ENCODE data around the gene ZNHIT6. TPM values are rescaled to one million over a fixed set of nuclear protein-coding genes. Genes with fewer than 3 reads are reported as not detected.
A peak's percentile ranks its signal among the peaks of the same experiment; 100 is the strongest.

The ZNHIT6 gene
- total RNA-seq, 2 experiments from 2014 or later: 13.7 to 18.8 TPM

- Mint-ChIP-seq H3K36me3 (peaks cover 27% of the 10 kb centered on the region), H3K27ac (no peak overlapping the region), H3K27me3 (no peaks in the 10 kb centered on the region), H3K4me3 (no peak overlapping the region), H3K9me3 (ENCODE audit: low read depth) (peaks cover 14% of the 10 kb centered on the region), H3K4me1 (peaks cover 8% of the 10 kb centered on the region)
- DNase-seq (no peak), ATAC-seq (no peak)
- CTCF ChIA-PET: no interaction called here
Measured at GRCh38 chr1:85626818-85627217, 81.4 kb downstream of the ZNHIT6 start.

DNA sequence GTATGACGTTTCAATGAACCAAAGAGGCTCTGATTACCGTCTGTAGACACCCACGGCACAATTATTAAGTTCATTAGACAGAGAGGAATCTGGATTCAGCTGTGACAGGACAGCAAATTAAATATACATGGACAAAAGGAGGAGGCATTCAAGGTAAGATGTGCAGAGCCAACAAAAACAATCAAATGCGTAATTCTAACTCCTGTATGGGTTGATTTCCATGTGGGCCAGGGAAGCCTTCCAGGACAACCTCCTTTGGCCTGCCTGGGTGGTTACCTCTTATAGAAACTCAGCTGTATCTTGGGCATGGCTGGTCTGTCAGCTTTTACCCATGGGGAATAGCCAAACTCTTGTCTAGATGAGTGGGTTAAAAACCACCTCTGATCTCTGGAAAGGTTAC, 83.9 kb downstream of the ZNHIT6 start:
- no peak overlapping the region for H3K27ac Mint-ChIP-seq
- DNase-seq: no peak
- H3K4me3 Mint-ChIP-seq: no peak overlapping the region
- CTCF ChIA-PET: no interaction called here
- peaks cover 20% of the 10 kb centered on the region for H3K9me3 Mint-ChIP-seq (ENCODE audit: low read depth)
- H3K27me3 Mint-ChIP-seq: no peaks in the 10 kb centered on the region
- ATAC-seq: no peak
- peaks cover 8% of the 10 kb centered on the region for H3K4me1 Mint-ChIP-seq
- H3K36me3 Mint-ChIP-seq: peaks cover 35% of the 10 kb centered on the region

- Mint-ChIP-seq H3K4me1 (peaks cover 8% of the 10 kb centered on the region), H3K36me3 (peaks cover 35% of the 10 kb centered on the region), H3K9me3 (ENCODE audit: low read depth) (peaks cover 20% of the 10 kb centered on the region), H3K27ac (no peak overlapping the region), H3K4me3 (no peak overlapping the region), H3K27me3 (no peaks in the 10 kb centered on the region)
- DNase-seq: no peak
- CTCF ChIA-PET: interaction anchor here (0.7 to 1.3 kb wide), 2 partner anchors 10 to 43 kb away, joined by 3 read pairs; partner anchors contain the start of gene CCN1
- ATAC-seq: peak; percentile 49
Measured at GRCh38 chr1:85623061-85623471, 85.2 kb downstream of the ZNHIT6 start.

GRCh38 chr1:85621430-85621829, 86.8 kb downstream of the ZNHIT6 start:
- Mint-ChIP-seq H3K9me3 (ENCODE audit: low read depth) (peaks cover 20% of the 10 kb centered on the region), H3K36me3 (peaks cover 27% of the 10 kb centered on the region), H3K4me1 (peaks cover 8% of the 10 kb centered on the region), H3K27ac (no peak overlapping the region), H3K27me3 (no peaks in the 10 kb centered on the region), H3K4me3 (no peak overlapping the region)
- no peak for DNase-seq
- ATAC-seq: no peak
- CTCF ChIA-PET: no interaction called here

DNA sequence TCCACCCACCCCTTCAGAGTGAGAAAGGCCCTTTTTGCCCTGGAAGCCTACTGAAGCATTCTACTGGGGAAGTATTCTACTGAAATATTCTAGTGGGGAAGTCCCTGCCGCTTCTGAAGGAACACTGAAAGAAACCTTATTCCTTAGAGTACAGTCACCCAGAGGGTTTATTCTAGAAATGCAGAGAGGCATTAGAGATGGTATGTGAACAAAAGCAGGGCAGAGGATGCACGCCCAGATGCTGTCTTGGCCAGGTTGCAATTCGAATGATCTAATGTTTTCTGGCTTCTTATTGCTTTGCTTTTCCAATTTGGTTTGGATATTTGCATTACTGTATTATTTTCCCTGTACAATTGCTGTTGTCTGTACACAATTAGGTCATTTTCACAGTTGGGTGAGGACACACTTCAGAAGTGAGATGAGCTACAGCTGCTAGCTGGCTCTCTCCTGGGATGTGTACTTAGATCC, 90.6 kb downstream of the ZNHIT6 start:
- CTCF ChIA-PET: no interaction called here
- H3K27me3 Mint-ChIP-seq: no peaks in the 10 kb centered on the region
- ATAC-seq (no peak), DNase-seq (no peak)
- H3K9me3 Mint-ChIP-seq (ENCODE audit: low read depth): peaks cover 12% of the 10 kb centered on the region
- H3K27ac Mint-ChIP-seq: no peak overlapping the region
- peaks cover 1% of the 10 kb centered on the region for H3K4me1 Mint-ChIP-seq
- peaks cover 16% of the 10 kb centered on the region for H3K36me3 Mint-ChIP-seq
- no peak overlapping the region for H3K4me3 Mint-ChIP-seq

GRCh38 chr1:85616736-85617135, 91.5 kb downstream of the ZNHIT6 start:
- Mint-ChIP-seq H3K9me3 (ENCODE audit: low read depth) (peaks cover 6% of the 10 kb centered on the region), H3K4me1 (no peaks in the 10 kb centered on the region), H3K27me3 (no peaks in the 10 kb centered on the region), H3K36me3 (peaks cover 10% of the 10 kb centered on the region), H3K27ac (no peak overlapping the region), H3K4me3 (no peak overlapping the region)
- CTCF ChIA-PET: no interaction called here
- DNase-seq (no peak), ATAC-seq (no peak)

GRCh38 chr1:85616364-85616705, 91.9 kb downstream of the ZNHIT6 start:
- H3K27ac Mint-ChIP-seq: no peak overlapping the region
- H3K9me3 Mint-ChIP-seq (ENCODE audit: low read depth): peaks cover 3% of the 10 kb centered on the region
- ATAC-seq: no peak
- CTCF ChIA-PET: no interaction called here
- H3K36me3 Mint-ChIP-seq: peaks cover 8% of the 10 kb centered on the region
- H3K27me3 Mint-ChIP-seq: no peaks in the 10 kb centered on the region
- DNase-seq: no peak
- H3K4me3 Mint-ChIP-seq: no peak overlapping the region
- H3K4me1 Mint-ChIP-seq: no peaks in the 10 kb centered on the region

DNA sequence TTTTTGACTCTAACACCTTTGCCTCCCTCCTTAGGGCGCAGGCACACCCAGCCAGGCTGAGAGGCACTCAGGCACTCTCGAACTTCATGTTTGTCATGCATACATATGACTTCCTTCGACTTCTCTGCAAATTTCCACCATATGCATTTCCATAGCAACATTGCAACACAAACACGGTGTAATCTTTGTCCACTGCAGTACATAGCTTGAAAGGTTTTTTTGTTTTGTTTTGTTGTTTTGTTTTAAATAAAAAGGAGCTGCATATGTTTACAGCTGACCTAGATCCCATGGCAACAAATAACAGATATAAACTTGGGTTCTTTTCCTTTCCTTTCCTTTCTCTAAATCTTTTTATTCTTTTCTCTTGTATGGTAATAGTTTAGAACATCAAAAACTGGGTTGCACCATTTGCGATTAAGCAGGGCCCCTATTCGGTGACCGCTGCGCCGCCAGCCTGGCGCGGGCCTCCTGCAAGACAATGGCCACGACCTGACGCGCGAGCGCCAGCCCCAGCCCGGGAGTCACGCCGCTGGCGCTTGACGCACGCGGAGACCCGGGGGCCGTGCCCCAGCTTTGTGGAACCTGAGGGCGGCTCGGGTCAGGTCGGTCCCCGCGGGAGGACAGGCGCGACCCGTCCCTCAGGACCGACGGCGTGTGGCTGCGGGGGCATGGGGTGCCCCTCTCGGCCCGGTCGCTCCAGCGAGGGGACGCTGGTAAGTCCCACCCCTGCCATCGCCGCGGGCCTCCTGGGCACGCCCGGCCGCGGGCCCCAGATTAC, 92.5 kb downstream of the ZNHIT6 start:
- Mint-ChIP-seq H3K4me3 (no peak overlapping the region), H3K36me3 (peaks cover 4% of the 10 kb centered on the region), H3K4me1 (no peaks in the 10 kb centered on the region), H3K27ac (no peak overlapping the region), H3K9me3 (ENCODE audit: low read depth) (peaks cover 2% of the 10 kb centered on the region), H3K27me3 (no peaks in the 10 kb centered on the region)
- no peak for ATAC-seq
- CTCF ChIA-PET: no interaction called here
- DNase-seq: no peak

DNA sequence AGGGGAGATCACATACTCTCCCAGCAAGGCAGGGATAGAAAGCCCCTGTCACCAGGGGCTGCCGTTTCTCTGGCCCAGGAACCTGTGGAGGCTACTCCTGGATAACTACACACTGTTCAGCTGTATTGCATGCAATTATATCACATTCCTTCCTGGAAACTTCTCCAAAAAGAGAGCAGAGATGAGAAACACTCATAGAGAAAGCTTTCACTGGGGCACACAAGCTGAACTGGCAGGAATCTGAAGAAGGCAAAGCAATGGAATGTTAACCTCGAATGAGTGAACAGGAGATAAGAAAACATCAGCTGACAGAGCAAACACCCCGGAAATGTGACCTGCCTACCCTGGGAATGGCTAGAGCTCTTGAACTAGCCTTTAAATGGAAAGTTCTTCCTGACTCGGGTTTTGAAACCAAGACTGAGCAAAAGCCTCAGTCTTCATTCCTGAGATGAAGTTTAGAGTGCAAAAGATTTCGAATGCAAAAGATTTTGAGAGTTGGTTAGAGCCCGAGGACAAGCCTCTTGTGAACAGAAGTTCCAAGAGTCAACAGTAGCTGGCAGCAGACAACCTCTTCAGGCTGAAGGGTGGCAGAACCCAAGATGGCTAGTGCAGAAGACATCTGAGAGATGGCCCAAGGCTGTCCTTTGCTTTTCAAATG, 95.4 kb downstream of the ZNHIT6 start:
- H3K4me3 Mint-ChIP-seq: no peak overlapping the region
- no peaks in the 10 kb centered on the region for H3K27me3 Mint-ChIP-seq
- ATAC-seq (no peak), DNase-seq (no peak)
- no peaks in the 10 kb centered on the region for H3K4me1 Mint-ChIP-seq
- H3K27ac Mint-ChIP-seq: no peak overlapping the region
- H3K9me3 Mint-ChIP-seq (ENCODE audit: low read depth): no peaks in the 10 kb centered on the region
- no peaks in the 10 kb centered on the region for H3K36me3 Mint-ChIP-seq
- CTCF ChIA-PET: interaction anchor here (0.8 kb wide), 1 partner anchor 10 kb away, joined by 3 read pairs; no protein-coding TSS in a partner anchor

GRCh38 chr1:85611856-85612255, 96.4 kb downstream of the ZNHIT6 start:
- Mint-ChIP-seq H3K27ac (no peak overlapping the region), H3K27me3 (no peaks in the 10 kb centered on the region), H3K4me3 (no peak overlapping the region), H3K9me3 (ENCODE audit: low read depth) (no peaks in the 10 kb centered on the region), H3K4me1 (no peaks in the 10 kb centered on the region), H3K36me3 (no peaks in the 10 kb centered on the region)
- ATAC-seq (no peak), DNase-seq (no peak)
- CTCF ChIA-PET: no interaction called here

- CTCF ChIA-PET: no interaction called here
- DNase-seq (no peak), ATAC-seq (no peak)
- H3K27ac Mint-ChIP-seq: no peak overlapping the region
- H3K4me1 Mint-ChIP-seq: no peaks in the 10 kb centered on the region
- no peaks in the 10 kb centered on the region for H3K27me3 Mint-ChIP-seq
- H3K4me3 Mint-ChIP-seq: no peak overlapping the region
- H3K9me3 Mint-ChIP-seq (ENCODE audit: low read depth): no peaks in the 10 kb centered on the region
- H3K36me3 Mint-ChIP-seq: no peaks in the 10 kb centered on the region
Measured at GRCh38 chr1:85611425-85611824, 96.8 kb downstream of the ZNHIT6 start.

- ATAC-seq (no peak), DNase-seq (no peak)
- Mint-ChIP-seq H3K27ac (no peak overlapping the region), H3K36me3 (no peaks in the 10 kb centered on the region), H3K9me3 (ENCODE audit: low read depth) (no peaks in the 10 kb centered on the region), H3K4me3 (no peak overlapping the region), H3K4me1 (no peaks in the 10 kb centered on the region), H3K27me3 (no peaks in the 10 kb centered on the region)
- CTCF ChIA-PET: no interaction called here
Measured at GRCh38 chr1:85609976-85610375, 98.3 kb downstream of the ZNHIT6 start.

GRCh38 chr1:85608851-85609250, 99.4 kb downstream of the ZNHIT6 start:
- no peak for DNase-seq
- H3K9me3 Mint-ChIP-seq (ENCODE audit: low read depth): no peaks in the 10 kb centered on the region

GRCh38 chr1:85607921-85608265, 100.3 kb downstream of the ZNHIT6 start:
- H3K9me3 Mint-ChIP-seq (ENCODE audit: low read depth): no peaks in the 10 kb centered on the region
- ATAC-seq (no peak), DNase-seq (no peak)
- no peak overlapping the region for H3K27ac Mint-ChIP-seq
- no peak overlapping the region for H3K4me3 Mint-ChIP-seq
- no peaks in the 10 kb centered on the region for H3K27me3 Mint-ChIP-seq
- H3K4me1 Mint-ChIP-seq: no peaks in the 10 kb centered on the region
- H3K36me3 Mint-ChIP-seq: no peaks in the 10 kb centered on the region
- CTCF ChIA-PET: no interaction called here

More at GRCh38 chr1:85608851-85609250, 99.4 kb downstream of the ZNHIT6 start:
- Mint-ChIP-seq H3K27me3 (no peaks in the 10 kb centered on the region), H3K4me3 (no peak overlapping the region), H3K36me3 (no peaks in the 10 kb centered on the region), H3K27ac (no peak overlapping the region), H3K4me1 (no peaks in the 10 kb centered on the region)
- ATAC-seq: no peak
- CTCF ChIA-PET: no interaction called here
